HFFc6 (cell line): ENCODE data around the gene RABGAP1. TPM values are rescaled to one million over a fixed set of nuclear protein-coding genes. Genes with fewer than 3 reads are reported as not detected.

Source experiments
- DNase-seq: peaks from one replicate; pipeline ENCODE4 v3.0.0-alpha.2; 2018
- H3K27ac Mint-ChIP-seq: 2 replicates; pipeline ENCODE4 v1.8.0; 2020; ENCODE audit warnings: mild to moderate bottlenecking, mixed read lengths
- H3K27me3 Mint-ChIP-seq: 2 replicates; pipeline ENCODE4 v1.8.0; 2021; ENCODE audit warnings: mild to moderate bottlenecking, moderate library complexity, mixed read lengths; ENCODE audit not compliant: insufficient read depth
- H3K36me3 Mint-ChIP-seq: 2 replicates; pipeline ENCODE4 v1.8.0; 2021; ENCODE audit warnings: low read depth, mixed read lengths
- H3K4me1 Mint-ChIP-seq: 2 replicates; pipeline ENCODE4 v1.8.0; 2020; ENCODE audit warnings: low read depth, mixed read lengths
- H3K4me3 Mint-ChIP-seq: 2 replicates; pipeline ENCODE4 v1.8.0; 2020; ENCODE audit warnings: mild to moderate bottlenecking, moderate library complexity, mixed read lengths
- H3K9me3 Mint-ChIP-seq: 2 replicates; pipeline ENCODE4 v1.8.0; 2020; ENCODE audit warnings: mild to moderate bottlenecking, mixed read lengths
- CTCF ChIP-seq: fragments of 200-600 bp; sonication (generic); IDR thresholded peaks from 2 replicates; pipeline ENCODE4 v1.5.0; 2021; ENCODE audit warnings: antibody characterized with exemption, mild to moderate bottlenecking
- total RNA-seq, 6 experiments: library from RNA; stranded (reverse); fragmentation: NEBNext Ultra II Directional; extraction: Animal tissue kit (Norgen Biotek cat#: 25700); gene quantifications; 2 replicates in 1 of 6; 3 replicates in 5 of 6; pipeline ENCODE4 v1.2.3, GENCODE V29; 2021

Gene RABGAP1
- total RNA-seq, 6 experiments from 2014 or later = 29.0 to 39.3 (median 33.9) TPM

DNA sequence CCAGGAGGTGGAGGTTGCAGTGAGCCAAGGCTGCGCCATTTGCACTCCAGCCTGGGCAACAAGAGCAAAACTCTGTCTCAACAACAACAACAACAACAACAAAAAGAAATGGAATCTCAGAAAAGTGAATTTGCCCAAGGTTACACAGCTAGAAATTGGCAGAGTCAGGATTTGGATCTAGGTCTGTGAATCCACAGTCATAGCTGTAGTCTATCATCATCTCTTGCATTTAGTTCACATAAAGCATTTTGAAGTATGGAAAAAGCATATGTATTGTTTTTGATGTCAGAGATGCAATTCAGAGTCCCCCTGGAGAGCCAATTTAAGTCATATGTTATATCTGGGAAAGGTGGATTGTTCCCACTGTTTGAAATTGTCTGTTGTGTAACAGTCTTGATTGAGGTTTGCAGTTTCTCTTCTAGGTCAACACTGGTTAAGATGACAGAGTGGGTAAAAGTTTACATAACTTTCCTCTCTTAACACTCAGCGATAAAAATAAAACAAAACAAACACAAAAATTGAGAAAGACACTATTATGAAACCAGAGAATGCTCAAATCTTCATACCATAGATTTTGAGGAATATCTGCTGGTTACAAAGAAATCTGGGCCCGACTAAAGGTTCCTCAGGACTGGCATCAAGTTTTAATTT, 71.2 kb downstream of the RABGAP1 start:
- DNase-seq = no peak
- Mint-ChIP-seq H3K9me3 (no peaks in the 10 kb centered on the region), H3K27ac (no peak overlapping the region), H3K4me1 (0 out of 2 replicates have a peak, but pooled peaks cover 5% of the 10 kb centered on the region), H3K27me3 (no peaks in the 10 kb centered on the region), H3K36me3 (peaks cover 24% of the 10 kb centered on the region), H3K4me3 (no peak overlapping the region)
- no peak for TF ChIP-seq CTCF

GRCh38 chr9:123016631-123017030, 75.8 kb downstream of the RABGAP1 start:
- H3K9me3 Mint-ChIP-seq = no peaks in the 10 kb centered on the region
- no peaks in the 10 kb centered on the region for H3K27me3 Mint-ChIP-seq
- peaks cover 19% of the 10 kb centered on the region for H3K36me3 Mint-ChIP-seq
- no peak for DNase-seq
- no peak overlapping the region for H3K27ac Mint-ChIP-seq
- no peak for TF ChIP-seq CTCF
- H3K4me3 Mint-ChIP-seq = no peak overlapping the region
- no peaks in the 10 kb centered on the region for H3K4me1 Mint-ChIP-seq

- Mint-ChIP-seq H3K27ac (no peak overlapping the region), H3K4me1 (no peaks in the 10 kb centered on the region), H3K36me3 (peaks cover under 1% of the 10 kb centered on the region; the same call in 1 of the 2 replicates), H3K9me3 (no peaks in the 10 kb centered on the region), H3K27me3 (peaks cover 2% of the 10 kb centered on the region; the same call in 1 of the 2 replicates), H3K4me3 (no peak overlapping the region)
- DNase-seq = no peak
- TF ChIP-seq CTCF = no peak
Measured at GRCh38 chr9:123020796-123021195, 80.0 kb downstream of the RABGAP1 start.

DNA sequence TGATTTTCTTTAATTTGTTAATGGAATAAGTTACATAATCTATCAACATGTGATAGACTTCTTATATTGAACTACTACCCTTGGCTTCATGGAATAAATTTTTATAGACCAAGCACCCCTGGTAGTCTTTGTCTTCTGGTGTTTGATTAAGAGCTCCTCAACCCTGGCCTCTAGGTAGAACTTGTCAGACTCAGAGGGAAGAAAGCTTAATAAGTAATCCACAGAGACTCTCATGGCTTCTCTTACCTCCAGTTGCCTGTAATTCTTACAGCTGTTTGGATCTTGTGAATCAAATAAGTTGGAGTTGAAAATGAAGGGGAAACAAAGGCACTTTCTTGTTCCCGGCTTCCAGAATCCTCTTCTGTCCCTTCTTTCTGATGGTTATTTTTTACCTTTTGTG, 85.6 kb downstream of the RABGAP1 start:
- no peaks in the 10 kb centered on the region for H3K9me3 Mint-ChIP-seq
- H3K36me3 Mint-ChIP-seq = no peaks in the 10 kb centered on the region; the same call in 1 of the 2 replicates
- peaks cover 2% of the 10 kb centered on the region; the same call in 1 of the 2 replicates for H3K27me3 Mint-ChIP-seq
- no peak overlapping the region for H3K27ac Mint-ChIP-seq
- no peak overlapping the region for H3K4me3 Mint-ChIP-seq
- DNase-seq = no peak
- no peak for TF ChIP-seq CTCF
- H3K4me1 Mint-ChIP-seq = no peaks in the 10 kb centered on the region

GRCh38 chr9:123027517-123027916, 86.7 kb downstream of the RABGAP1 start:
- DNase-seq = no peak
- H3K36me3 Mint-ChIP-seq = no peaks in the 10 kb centered on the region; the same call in 1 of the 2 replicates
- no peak overlapping the region for H3K4me3 Mint-ChIP-seq
- peaks cover 2% of the 10 kb centered on the region; the same call in 1 of the 2 replicates for H3K27me3 Mint-ChIP-seq
- H3K27ac Mint-ChIP-seq = no peak overlapping the region
- no peaks in the 10 kb centered on the region for H3K4me1 Mint-ChIP-seq
- no peaks in the 10 kb centered on the region for H3K9me3 Mint-ChIP-seq
- TF ChIP-seq CTCF = no peak
